Hematopoietic multipotent progenitor cell treated with erythropoietin and hydrocortisone succinate and interleukin-3 and kit ligand, for 6 days (in vitro differentiated cells): ENCODE data around the gene SCG2.

ENCODE experiments used
- DNase-seq: peaks from one replicate; pipeline ENCODE4 v3.0.0-alpha.2; 2015

SCG2 gene

GRCh38 chr2:223566396-223566795 is 35.8 kb downstream of the SCG2 start:
- no peak for DNase-seq

- DNase-seq, result no peak
Measured at GRCh38 chr2:223563462-223563861, 38.7 kb downstream of the SCG2 start.

GRCh38 chr2:223562078-223562477 is 40.1 kb downstream of the SCG2 start:
- no peak for DNase-seq

- no peak for DNase-seq
Measured at GRCh38 chr2:223560749-223561435, 41.3 kb downstream of the SCG2 start.

- no peak for DNase-seq
Measured at GRCh38 chr2:223558970-223559369, 43.2 kb downstream of the SCG2 start.

- DNase-seq, result no peak
Measured at GRCh38 chr2:223554923-223555322, 47.2 kb downstream of the SCG2 start.

GRCh38 chr2:223549215-223549614 is 52.9 kb downstream of the SCG2 start:
- no peak for DNase-seq

GRCh38 chr2:223548194-223548593 is 54.0 kb downstream of the SCG2 start:
- no peak for DNase-seq
